PC-3 (cell line): ENCODE results near the gene PIGN.

Source experiments
- CTCF ChIP-seq: fragments of 300-600 bp; sonication (generic); conservative IDR thresholded peaks from 2 replicates; pipeline ENCODE4 v1.5.1; 2017; ENCODE audit warnings: antibody characterized with exemption, low read depth, mild to moderate bottlenecking, low read length
- EZH2 ChIP-seq: fragments of 300-600 bp; sonication (generic); IDR thresholded peaks from one replicate; pipeline ENCODE4 v1.6.1; 2017; ENCODE audit warnings: antibody characterized with exemption, mild to moderate bottlenecking, low read length; ENCODE audit not compliant: unreplicated experiment
- EZH2phosphoT487 ChIP-seq: fragments of 300-600 bp; sonication (generic); IDR thresholded peaks from 2 replicates; pipeline ENCODE4 v1.6.1; 2018; ENCODE audit warnings: mild to moderate bottlenecking, antibody characterized with exemption, low read length, borderline replicate concordance

- no peak for TF ChIP-seq CTCF
- no peak for TF ChIP-seq EZH2
- TF ChIP-seq EZH2phosphoT487, result no peak
These were observed 11.3 kb downstream of the PIGN start for GRCh38 chr18:62175521-62175920.
